Stimulated activated CD8-positive, alpha-beta memory T cell treated with anti-CD3 and anti-CD28 coated beads, Interleukin-15, amount 100 ng/mL, for 48 hours (primary cell): ENCODE data around the gene NKX1-2.

Experiments used
- DNase-seq, 2 donors: peaks; one replicate each; pipeline ENCODE4 v3.0.0-alpha.2; 2020; ENCODE audit warnings: low read depth in 2 of 2

The NKX1-2 gene

DNA sequence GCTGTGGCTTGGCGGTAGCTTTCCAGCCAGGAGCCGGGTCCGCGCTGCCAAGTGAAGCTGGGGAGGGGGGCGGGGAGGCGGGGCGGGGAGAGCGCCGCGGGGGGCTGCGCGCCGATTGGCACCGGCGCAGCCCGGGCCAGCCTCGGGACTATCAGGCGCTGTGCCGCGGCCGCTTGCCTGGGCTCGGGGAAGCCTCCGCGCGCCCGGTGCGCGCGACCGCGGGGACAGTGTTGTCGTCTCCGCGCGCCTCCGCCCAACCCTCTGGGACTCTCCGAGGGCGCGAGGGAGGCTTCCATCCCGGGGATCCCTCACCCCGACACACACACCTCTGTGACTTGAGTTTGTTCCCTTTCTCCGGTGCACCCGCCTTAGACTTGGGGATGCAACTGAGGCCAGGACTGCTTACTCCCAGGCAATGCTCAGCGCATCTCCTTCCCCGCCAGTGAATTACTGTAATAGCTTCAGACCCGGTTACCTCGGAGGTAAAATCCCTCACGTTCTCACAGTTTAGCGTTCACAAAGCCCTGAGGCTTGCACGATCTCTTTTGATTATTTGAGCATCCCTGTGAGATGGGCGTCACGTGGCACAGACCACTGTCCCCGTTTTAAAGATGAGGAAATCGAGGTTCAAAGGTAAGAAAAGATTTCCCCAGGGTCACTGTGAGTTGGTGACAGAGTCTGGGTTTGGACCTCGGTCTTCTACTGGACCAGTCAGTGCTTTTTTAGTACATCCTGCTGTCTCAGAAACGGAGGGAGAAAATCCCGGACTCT, at the start of gene NKX1-2:
NKX1-2 (minus strand) TSS at position 24 of the 771 bp plus-strand sequence. CDS start 92 bp downstream, outside the sequence.
- DNase-seq, result no peak

DNA sequence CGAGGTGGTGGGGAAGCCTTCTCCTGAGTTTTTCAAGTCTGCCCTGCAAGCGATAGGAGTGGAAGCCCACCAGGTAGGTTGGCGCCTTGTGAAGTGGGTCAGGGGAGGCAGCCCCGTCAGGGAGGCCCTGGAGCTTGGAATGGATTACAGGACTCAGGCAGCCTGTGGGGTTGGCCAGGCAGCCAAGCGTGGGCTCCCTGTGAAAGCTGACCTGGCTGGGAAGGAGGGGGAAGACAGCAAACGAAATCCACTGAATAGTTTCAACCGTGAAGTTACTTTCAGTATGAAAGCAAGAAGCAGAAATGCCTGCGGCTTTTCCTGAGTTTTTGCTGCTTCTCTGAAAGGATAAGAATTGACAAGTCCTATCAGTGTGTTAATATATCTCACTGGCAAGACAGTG, 48.2 kb upstream of the NKX1-2 start:
- DNase-seq, result no peak

DNA sequence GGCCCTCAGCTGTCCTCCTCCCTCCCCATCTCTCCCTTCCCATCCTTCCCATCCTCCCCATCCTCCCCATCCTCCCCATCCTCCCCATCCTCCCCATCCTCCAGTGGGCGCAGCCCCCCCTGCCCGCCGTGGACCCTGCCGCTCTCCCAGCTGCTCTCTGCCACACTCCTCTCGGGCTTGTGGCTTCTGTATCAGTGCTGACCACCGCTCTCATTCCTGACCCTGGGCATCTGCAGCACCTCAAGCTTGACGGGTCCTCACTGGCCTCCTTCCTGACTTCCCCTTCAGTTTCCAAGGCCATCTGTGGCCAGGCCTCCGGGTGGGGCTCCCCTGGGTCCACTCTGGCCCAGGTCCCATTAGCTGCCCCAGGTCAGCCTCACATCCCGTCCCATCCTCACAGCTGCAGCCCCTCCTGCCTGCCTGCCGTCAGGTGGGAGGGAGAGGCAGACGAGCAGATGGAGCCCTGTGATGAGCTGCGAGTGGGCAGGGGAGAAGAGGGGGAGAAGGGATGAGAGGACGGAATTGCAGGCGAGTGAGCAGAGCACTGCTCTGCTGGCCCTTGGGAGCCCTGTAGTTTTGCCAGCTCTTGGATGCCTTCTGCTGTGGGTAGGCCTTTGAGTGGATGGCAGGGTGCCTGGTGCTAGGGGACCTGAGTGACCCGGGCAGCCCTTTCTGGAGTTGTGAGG, 47.5 kb upstream of the NKX1-2 start:
- no peak for DNase-seq

- no peak for DNase-seq
Measured at GRCh38 chr10:124496620-124497019, 46.8 kb upstream of the NKX1-2 start.

GRCh38 chr10:124496150-124496549, 46.3 kb upstream of the NKX1-2 start:
- no peak for DNase-seq

DNA sequence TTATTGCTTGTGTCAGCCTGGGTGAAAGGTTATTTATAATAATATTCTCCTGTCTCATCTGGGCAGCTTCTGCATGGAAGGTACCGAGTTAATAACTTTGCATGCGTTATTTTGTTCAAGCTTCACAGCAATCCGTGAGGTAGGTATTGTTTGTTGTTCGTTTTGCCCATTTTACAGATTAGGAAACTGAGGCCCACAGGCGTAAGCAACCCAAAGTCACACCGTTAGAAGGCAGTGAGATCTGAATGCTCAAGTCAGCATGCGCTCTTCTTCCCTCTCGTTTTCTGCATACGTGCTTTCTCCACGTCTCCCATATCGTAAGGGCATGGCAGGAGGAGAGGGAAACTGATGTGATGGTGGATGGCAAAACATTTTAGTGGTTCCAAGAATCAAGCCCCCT, 45.9 kb upstream of the NKX1-2 start:
- no peak for DNase-seq

GRCh38 chr10:124495162-124495561, 45.3 kb upstream of the NKX1-2 start:
- DNase-seq, result no peak

DNA sequence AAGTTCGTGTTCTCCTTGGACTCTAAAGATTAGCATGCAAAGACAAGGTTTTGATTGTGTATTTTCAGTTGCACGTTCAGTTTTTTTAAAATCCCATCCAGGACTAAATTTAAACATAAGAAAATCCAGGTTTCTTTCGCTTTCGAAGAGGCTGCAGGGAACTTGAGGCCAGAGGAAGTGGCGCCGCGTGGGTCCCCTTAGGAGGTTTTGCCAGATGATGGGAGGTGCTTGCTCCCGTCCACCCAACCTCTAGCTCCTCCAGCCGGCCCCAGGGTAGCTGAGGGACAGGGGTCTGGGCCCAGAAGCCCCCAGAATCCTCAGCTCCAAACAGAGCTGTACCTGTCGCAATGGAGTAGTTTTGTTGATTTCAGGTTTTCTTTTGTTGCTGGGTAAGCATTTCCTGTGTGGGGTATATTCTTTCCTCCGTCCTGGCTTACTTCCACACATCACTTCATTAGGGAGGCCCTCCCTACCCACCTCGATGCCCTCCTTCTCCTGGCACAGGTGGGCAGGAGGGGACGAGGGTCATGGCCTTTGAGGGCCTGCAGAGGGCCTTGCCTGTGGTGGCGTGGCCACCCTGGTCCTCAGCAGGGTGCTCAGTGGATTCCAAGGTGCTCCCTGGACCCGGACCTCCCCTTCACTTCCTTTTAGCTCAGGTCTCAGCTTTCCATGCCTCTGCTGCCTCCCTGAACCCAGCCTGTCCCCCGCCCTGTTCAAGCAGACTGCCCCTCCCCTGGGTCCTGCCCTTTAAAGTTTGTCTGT, 44.4 kb upstream of the NKX1-2 start:
- DNase-seq, result no peak

GRCh38 chr10:124493214-124493882, 43.5 kb upstream of the NKX1-2 start:
- no peak for DNase-seq

DNA sequence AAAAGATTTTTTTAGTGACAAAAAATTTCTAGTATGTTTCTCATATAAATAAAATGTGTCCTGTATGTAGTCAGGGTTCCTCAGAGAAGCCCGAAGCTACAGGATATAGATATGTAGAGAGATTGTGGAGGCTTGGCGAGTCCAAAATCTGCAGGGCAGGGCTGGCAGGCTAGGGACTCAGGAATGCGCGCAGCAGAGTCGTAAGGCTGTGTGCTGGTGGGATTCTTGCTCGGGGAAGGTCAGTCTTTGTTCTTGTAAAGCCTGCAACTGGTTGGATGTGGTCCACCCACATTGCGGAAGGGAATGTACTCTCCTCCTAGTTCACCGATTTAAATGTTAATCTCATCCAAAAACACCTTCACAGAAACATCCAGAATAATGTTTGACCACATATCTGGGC, 42.4 kb upstream of the NKX1-2 start:
- no peak for DNase-seq

GRCh38 chr10:124491105-124491504, 41.3 kb upstream of the NKX1-2 start:
- no peak for DNase-seq

DNA sequence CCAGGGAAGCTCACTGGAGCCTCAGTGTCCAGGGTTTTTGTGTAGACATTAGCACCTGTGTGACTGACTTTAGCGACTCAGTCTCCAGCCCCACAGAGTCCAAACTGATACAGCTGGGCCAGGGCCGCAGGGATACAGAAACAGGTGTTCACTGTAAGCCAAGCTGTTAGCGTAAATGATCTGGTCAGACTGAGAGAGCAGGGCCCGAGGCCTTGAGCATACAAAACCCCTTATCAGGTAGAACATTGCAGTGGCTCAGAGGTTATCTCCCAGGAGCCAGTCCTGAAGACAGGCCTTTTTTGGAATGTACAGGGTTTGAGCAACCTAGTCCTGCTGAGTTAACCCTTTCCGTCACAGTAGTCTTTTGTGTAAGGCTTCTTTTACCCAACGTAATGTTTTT, 36.8 kb upstream of the NKX1-2 start:
- no peak for DNase-seq

DNA sequence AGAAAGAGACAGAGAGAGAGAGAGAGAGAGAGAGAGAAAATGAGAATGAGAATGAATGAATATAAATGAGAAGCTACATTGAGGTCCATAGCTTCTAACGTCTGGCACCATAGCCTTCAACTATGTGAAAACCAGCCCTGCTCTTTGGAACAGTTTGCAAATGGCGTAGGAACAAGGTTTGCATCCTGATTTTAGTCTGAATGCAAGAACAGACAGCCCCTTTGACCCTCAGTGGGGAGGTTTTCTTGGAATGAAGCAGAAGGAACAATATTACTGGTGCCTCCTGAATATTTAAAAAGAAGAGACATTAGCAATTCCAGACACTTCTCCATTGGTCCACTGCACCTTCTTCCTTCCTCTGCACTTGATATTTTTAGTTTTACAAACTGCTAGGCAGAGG, 34.8 kb upstream of the NKX1-2 start:
- no peak for DNase-seq

GRCh38 chr10:124484031-124484430, 34.2 kb upstream of the NKX1-2 start:
- DNase-seq, result no peak

DNA sequence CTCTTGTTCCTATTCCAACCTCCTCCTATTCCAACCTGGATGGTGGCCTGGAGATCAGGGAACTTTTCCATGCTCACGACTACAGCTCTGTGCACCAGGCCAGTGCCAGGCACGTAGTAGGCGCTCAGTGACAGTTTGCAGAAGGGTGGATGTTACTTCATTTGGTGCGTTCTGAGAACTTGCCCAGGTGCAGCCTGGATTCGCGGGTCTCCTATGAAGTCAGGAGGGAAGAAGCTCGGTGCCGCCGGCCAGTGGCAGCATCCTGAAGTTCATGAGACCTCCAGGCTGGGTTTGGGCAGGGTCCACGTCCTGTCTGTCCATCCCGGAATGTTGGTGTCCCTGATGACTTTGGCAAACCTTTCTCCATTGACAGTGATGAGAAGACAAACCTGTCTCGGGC, 33.0 kb upstream of the NKX1-2 start:
- no peak for DNase-seq

- no peak for DNase-seq
Measured at GRCh38 chr10:124482236-124482800, 32.5 kb upstream of the NKX1-2 start.

- no peak for DNase-seq
Measured at GRCh38 chr10:124481717-124482116, 31.9 kb upstream of the NKX1-2 start.

GRCh38 chr10:124480860-124481259, 31.0 kb upstream of the NKX1-2 start:
- DNase-seq, result no peak

DNA sequence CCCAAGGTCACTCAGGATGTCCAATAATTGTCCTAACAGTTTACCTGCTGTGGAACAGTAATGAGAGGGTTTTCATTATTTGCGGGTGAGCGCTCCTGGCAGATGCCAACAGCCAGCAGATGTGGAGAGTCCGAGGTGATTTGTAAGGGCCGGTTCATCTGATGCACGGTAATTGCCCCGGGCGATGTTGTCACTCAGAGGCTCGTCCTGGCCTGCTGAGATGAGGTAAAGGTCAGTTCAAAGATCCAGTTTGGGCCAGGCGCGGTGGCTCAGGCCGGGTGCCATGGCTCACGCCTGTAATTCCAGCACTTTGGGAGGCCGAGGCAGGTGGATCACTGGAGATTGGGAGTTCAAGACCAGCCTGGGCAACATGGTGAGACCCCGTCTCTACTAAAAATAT, 28.7 kb upstream of the NKX1-2 start:
- no peak for DNase-seq

GRCh38 chr10:124477614-124478363, 28.0 kb upstream of the NKX1-2 start:
- DNase-seq, result no peak
